HepG2 (cell line): Measurements from ENCODE around the gene NXT1. TPM values are rescaled to one million over a fixed set of nuclear protein-coding genes. Genes with fewer than 3 reads are reported as not detected.

Experiments
- FOXC1 ChIP-seq: sonication (generic); formaldehyde crosslinking; IDR thresholded peaks from 2 replicates; pipeline ENCODE4 v1.8.0; 2022; ENCODE audit warnings: mild to moderate bottlenecking, missing genetic modification reagents, borderline replicate concordance
- HNF4A ChIP-seq: sonication (generic); formaldehyde crosslinking; IDR thresholded peaks from 2 replicates; pipeline ENCODE4 v1.4.0; 2020; ENCODE audit warnings: missing genetic modification reagents
- IRX3 ChIP-seq: sonication (generic); formaldehyde crosslinking; IDR thresholded peaks from 2 replicates; pipeline ENCODE4 v1.8.1; 2023; ENCODE audit warnings: mild to moderate bottlenecking, low read depth, missing genetic modification reagents, borderline replicate concordance
- KLF9 ChIP-seq: IDR thresholded peaks from 2 replicates; pipeline ENCODE4 v1.6.1; 2016; ENCODE audit warnings: low read depth
- NCOA5 ChIP-seq: sonication (generic); formaldehyde crosslinking; IDR thresholded peaks from 2 replicates; pipeline ENCODE4 v1.4.0; 2020; ENCODE audit warnings: missing genetic modification reagents
- NFRKB ChIP-seq: fragments of 450-650 bp; IDR thresholded peaks from 2 replicates; pipeline ENCODE4 v1.6.1; 2017
- PLRG1 ChIP-seq: fragments of 450-650 bp; conservative IDR thresholded peaks from 2 replicates; pipeline ENCODE4 v1.6.1; 2016
- SALL1 ChIP-seq: sonication (generic); formaldehyde crosslinking; IDR thresholded peaks from 2 replicates; pipeline ENCODE4 v1.8.0; 2022; ENCODE audit warnings: mild to moderate bottlenecking, missing genetic modification reagents
- ZFP37 ChIP-seq: sonication (generic); formaldehyde crosslinking; IDR thresholded peaks from 2 replicates; pipeline ENCODE4 v1.4.0; 2020; ENCODE audit warnings: missing genetic modification reagents, borderline replicate concordance
- ZMYM3 ChIP-seq: sonication (generic); formaldehyde crosslinking; IDR thresholded peaks from 2 replicates; pipeline ENCODE4 v1.5.1; 2020; ENCODE audit warnings: mild to moderate bottlenecking, missing genetic modification reagents
- ZNF615 ChIP-seq: sonication (generic); formaldehyde crosslinking; IDR thresholded peaks from 2 replicates; pipeline ENCODE4 v1.5.0; 2020; ENCODE audit warnings: mild to moderate bottlenecking, missing genetic modification reagents, borderline replicate concordance
- ZNF644 ChIP-seq: IDR thresholded peaks from 2 replicates; pipeline ENCODE4 v1.6.1; 2016; ENCODE audit warnings: low read depth
- polyA plus RNA-seq, 8 experiments: library from polyadenylated mRNA; depleted of rRNA in 3 of 8; stranded (reverse) in 7 of 8; unstranded in 1 of 8; fragments of >200 nt; fragmentation: Illumina TruSeq in 4 of 8; extraction: Trizol in 4 of 8; gene quantifications; 2 replicates each; pipeline versions ENCODE4 v1.2.1 to v1.2.3, GENCODE V29; 2011 to 2016; ENCODE audit warnings: low read depth in 4 of 8, missing spikeins in 1 of 8, mixed read lengths in 1 of 8; ENCODE audit not compliant: insufficient read depth in 1 of 8
- total RNA-seq, 5 experiments: library from RNA; depleted of rRNA; stranded (reverse); fragments of >200 nt; fragmentation: Illumina TruSeq; extraction: Trizol; gene quantifications; 2 replicates each; pipeline ENCODE4 v1.2.3, GENCODE V29; 2016; ENCODE audit warnings: low read depth in 1 of 5
- TF ChIP-seq, protein P1 (sequence below): sonication (generic); formaldehyde crosslinking; IDR thresholded peaks from 2 replicates; pipeline ENCODE4 v1.5.0; 2020; ENCODE audit warnings: missing genetic modification reagents, mild to moderate bottlenecking, borderline replicate concordance
- TF ChIP-seq, protein P2 (sequence below): sonication (generic); formaldehyde crosslinking; IDR thresholded peaks from 2 replicates; pipeline ENCODE4 v1.5.1; 2020; ENCODE audit warnings: missing genetic modification reagents, mild to moderate bottlenecking, borderline replicate concordance
- TF ChIP-seq, protein P3 (sequence below): sonication (generic); formaldehyde crosslinking; IDR thresholded peaks from 2 replicates; pipeline ENCODE4 v1.5.0; 2020; ENCODE audit warnings: missing genetic modification reagents
- TF ChIP-seq, protein P4 (sequence below): sonication (generic); formaldehyde crosslinking; IDR thresholded peaks from 2 replicates; pipeline ENCODE4 v1.9.0; 2021; ENCODE audit warnings: missing genetic modification reagents, mild to moderate bottlenecking, borderline replicate concordance
- TF ChIP-seq, protein P5 (sequence below): sonication (generic); formaldehyde crosslinking; IDR thresholded peaks from 2 replicates; pipeline ENCODE4 v1.5.0; 2020; ENCODE audit warnings: missing genetic modification reagents
- TF ChIP-seq, protein P6 (sequence below): IDR thresholded peaks from 2 replicates; pipeline ENCODE4 v1.6.1; 2016; ENCODE audit warnings: low read depth

Gene NXT1
- total and polyA plus RNA-seq, 2 of the 13 experiments (the other 11 are each of a cell fraction or from before 2014, with no cell fraction given), result 35.6 to 65.9 TPM

DNA sequence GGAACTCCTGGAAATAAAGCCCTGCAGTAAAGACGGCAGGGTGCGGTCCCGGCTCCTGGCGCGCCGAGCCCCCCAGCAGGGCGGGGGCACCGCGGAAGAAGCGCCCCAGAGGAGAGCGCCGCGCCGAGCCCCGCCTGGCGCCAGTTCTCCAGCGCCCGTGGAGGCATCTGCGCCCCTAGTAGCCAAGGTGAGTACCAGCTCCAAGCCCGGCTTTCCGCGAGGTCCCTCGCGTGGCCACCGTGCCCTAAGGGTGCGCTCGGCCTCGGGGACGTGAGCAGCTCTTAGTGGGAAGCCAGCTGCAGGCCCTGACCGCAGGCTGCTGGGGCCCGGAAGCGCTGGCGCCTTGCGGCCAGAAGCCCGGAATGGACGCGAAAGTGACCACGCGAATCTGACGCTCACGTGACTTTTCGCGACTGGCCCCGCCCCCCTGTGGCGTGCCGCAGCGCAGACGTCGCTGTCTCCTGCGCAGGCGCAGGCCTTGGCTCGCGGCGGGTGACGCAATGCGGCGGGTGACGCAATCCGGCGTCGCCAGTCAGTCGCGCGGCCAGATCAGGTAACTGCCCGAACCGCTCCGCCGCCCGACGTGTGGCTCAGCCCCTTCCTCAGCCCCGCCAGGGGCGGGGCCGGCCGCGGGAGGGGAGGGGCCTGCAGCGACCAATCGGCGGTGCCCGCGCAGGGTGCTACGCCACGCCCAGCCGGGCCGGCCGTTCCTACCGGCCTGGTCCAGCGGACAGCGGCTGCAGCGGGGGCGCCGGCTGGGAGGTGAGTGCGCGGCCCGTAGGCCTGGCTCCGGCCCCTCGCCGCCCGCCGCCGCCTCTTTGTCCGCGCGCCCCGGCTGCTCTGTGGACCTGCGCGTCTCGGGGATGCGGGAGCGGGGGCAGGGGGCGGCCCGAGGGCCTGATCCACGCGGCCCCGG lies 11.1 kb downstream of the NXT1 start, which contains the start of gene GZF1 (continued):
- TF ChIP-seq, protein P1, sequence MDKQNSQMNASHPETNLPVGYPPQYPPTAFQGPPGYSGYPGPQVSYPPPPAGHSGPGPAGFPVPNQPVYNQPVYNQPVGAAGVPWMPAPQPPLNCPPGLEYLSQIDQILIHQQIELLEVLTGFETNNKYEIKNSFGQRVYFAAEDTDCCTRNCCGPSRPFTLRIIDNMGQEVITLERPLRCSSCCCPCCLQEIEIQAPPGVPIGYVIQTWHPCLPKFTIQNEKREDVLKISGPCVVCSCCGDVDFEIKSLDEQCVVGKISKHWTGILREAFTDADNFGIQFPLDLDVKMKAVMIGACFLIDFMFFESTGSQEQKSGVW (CRISPR knock-in tag), result no peak
- no peak for TF ChIP-seq NFRKB
- no peak; the same call in 1 of the 2 replicates for TF ChIP-seq ZNF644 (CRISPR knock-in tag)
- TF ChIP-seq PLRG1, result no peak
- TF ChIP-seq, protein P2, sequence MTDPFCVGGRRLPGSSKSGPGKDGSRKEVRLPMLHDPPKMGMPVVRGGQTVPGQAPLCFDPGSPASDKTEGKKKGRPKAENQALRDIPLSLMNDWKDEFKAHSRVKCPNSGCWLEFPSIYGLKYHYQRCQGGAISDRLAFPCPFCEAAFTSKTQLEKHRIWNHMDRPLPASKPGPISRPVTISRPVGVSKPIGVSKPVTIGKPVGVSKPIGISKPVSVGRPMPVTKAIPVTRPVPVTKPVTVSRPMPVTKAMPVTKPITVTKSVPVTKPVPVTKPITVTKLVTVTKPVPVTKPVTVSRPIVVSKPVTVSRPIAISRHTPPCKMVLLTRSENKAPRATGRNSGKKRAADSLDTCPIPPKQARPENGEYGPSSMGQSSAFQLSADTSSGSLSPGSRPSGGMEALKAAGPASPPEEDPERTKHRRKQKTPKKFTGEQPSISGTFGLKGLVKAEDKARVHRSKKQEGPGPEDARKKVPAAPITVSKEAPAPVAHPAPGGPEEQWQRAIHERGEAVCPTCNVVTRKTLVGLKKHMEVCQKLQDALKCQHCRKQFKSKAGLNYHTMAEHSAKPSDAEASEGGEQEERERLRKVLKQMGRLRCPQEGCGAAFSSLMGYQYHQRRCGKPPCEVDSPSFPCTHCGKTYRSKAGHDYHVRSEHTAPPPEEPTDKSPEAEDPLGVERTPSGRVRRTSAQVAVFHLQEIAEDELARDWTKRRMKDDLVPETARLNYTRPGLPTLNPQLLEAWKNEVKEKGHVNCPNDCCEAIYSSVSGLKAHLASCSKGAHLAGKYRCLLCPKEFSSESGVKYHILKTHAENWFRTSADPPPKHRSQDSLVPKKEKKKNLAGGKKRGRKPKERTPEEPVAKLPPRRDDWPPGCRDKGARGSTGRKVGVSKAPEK (CRISPR knock-in tag), result peak; percentile 89; the same call in 1 of the 2 replicates
- TF ChIP-seq KLF9 (CRISPR knock-in tag), result peak; percentile 96
- TF ChIP-seq NCOA5 (CRISPR knock-in tag), result peak; percentile 75; the same call in 1 of the 2 replicates
- TF ChIP-seq ZNF615 (CRISPR knock-in tag), result no peak
- TF ChIP-seq HNF4A (CRISPR knock-in tag), result peak; percentile 43; the same call in 1 of the 2 replicates
- peak; percentile 96 for TF ChIP-seq SALL1 (CRISPR knock-in tag)
- TF ChIP-seq ZMYM3 (CRISPR knock-in tag), result peak; percentile 48; the same call in 1 of the 2 replicates
- TF ChIP-seq, protein P3, sequence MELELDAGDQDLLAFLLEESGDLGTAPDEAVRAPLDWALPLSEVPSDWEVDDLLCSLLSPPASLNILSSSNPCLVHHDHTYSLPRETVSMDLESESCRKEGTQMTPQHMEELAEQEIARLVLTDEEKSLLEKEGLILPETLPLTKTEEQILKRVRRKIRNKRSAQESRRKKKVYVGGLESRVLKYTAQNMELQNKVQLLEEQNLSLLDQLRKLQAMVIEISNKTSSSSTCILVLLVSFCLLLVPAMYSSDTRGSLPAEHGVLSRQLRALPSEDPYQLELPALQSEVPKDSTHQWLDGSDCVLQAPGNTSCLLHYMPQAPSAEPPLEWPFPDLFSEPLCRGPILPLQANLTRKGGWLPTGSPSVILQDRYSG (CRISPR knock-in tag), result peak; percentile 82
- TF ChIP-seq FOXC1, result peak; percentile 100
- TF ChIP-seq IRX3 (CRISPR knock-in tag), result peak; percentile 18; the same call in 1 of the 2 replicates
- TF ChIP-seq, protein P4, sequence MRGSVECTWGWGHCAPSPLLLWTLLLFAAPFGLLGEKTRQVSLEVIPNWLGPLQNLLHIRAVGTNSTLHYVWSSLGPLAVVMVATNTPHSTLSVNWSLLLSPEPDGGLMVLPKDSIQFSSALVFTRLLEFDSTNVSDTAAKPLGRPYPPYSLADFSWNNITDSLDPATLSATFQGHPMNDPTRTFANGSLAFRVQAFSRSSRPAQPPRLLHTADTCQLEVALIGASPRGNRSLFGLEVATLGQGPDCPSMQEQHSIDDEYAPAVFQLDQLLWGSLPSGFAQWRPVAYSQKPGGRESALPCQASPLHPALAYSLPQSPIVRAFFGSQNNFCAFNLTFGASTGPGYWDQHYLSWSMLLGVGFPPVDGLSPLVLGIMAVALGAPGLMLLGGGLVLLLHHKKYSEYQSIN (CRISPR knock-in tag), result no peak
- TF ChIP-seq, protein P5, sequence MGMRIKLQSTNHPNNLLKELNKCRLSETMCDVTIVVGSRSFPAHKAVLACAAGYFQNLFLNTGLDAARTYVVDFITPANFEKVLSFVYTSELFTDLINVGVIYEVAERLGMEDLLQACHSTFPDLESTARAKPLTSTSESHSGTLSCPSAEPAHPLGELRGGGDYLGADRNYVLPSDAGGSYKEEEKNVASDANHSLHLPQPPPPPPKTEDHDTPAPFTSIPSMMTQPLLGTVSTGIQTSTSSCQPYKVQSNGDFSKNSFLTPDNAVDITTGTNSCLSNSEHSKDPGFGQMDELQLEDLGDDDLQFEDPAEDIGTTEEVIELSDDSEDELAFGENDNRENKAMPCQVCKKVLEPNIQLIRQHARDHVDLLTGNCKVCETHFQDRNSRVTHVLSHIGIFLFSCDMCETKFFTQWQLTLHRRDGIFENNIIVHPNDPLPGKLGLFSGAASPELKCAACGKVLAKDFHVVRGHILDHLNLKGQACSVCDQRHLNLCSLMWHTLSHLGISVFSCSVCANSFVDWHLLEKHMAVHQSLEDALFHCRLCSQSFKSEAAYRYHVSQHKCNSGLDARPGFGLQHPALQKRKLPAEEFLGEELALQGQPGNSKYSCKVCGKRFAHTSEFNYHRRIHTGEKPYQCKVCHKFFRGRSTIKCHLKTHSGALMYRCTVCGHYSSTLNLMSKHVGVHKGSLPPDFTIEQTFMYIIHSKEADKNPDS (CRISPR knock-in tag), result peak; percentile 79; the same call in 1 of the 2 replicates
- TF ChIP-seq, protein P6, sequence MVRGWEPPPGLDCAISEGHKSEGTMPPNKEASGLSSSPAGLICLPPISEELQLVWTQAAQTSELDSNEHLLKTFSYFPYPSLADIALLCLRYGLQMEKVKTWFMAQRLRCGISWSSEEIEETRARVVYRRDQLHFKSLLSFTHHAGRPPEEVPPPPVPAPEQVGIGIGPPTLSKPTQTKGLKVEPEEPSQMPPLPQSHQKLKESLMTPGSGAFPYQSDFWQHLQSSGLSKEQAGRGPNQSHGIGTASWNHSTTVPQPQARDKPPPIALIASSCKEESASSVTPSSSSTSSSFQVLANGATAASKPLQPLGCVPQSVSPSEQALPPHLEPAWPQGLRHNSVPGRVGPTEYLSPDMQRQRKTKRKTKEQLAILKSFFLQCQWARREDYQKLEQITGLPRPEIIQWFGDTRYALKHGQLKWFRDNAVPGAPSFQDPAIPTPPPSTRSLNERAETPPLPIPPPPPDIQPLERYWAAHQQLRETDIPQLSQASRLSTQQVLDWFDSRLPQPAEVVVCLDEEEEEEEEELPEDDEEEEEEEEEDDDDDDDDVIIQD (CRISPR knock-in tag), result peak; percentile 79
- peak; percentile 85 for TF ChIP-seq ZFP37 (CRISPR knock-in tag)
